Measurements from ENCODE around the gene METTL27. TPM values are rescaled to one million over a fixed set of nuclear protein-coding genes. Genes with fewer than 3 reads are reported as not detected.
"Not testable (repeated sequence)": the region's sequence is repeated elsewhere in the genome, so short reads cannot be mapped to it uniquely, and the experiment has no call there.

METTL27 gene
- total RNA-seq, 2 experiments from 2014 or later = 1.6 to 2.1 TPM

GRCh38 chr7:73789051-73789450 lies 53.3 kb downstream of the METTL27 start:
- Histone ChIP-seq H3K9me3 (ENCODE audit: control insufficient read depth in 1 of 2, insufficient read depth in 1 of 2, low read length in 2 of 2) (no peaks in the 10 kb centered on the region), H3K27ac (ENCODE audit: low read depth in 1 of 2, low read length in 2 of 2) (no peak overlapping the region), H3K4me1 (ENCODE audit: insufficient read depth, low read length) (no peaks in the 10 kb centered on the region), H3K4me3 (ENCODE audit: low read length) (no peak overlapping the region), H3K36me3 (ENCODE audit: insufficient read depth, low read length) (no peaks in the 10 kb centered on the region), H3K27me3 (ENCODE audit: control insufficient read depth in 1 of 2, insufficient read depth in 2 of 2, low read length in 2 of 2) (no peaks in the 10 kb centered on the region)
- TF ChIP-seq CTCF (IDR thresholded peaks at IDR 0.05) = no peak
- intact Hi-C loops (cut with DNase I, micrococcal nuclease) = no loop called here
- H3K4me1 Mint-ChIP-seq (ENCODE audit: low read depth) = no peaks in the 10 kb centered on the region
- H3K36me3 Mint-ChIP-seq (ENCODE audit: low read depth) = no peaks in the 10 kb centered on the region
- ATAC-seq (ENCODE audit: poor library complexity) (no peak), DNase-seq (no peak)
- ChIA-PET POLR2A (no interaction called here), CTCF (no interaction called here)
- no peaks in the 10 kb centered on the region for H3K27me3 Mint-ChIP-seq
- H3K4me3 Mint-ChIP-seq = no peak overlapping the region
- H3K9me3 Mint-ChIP-seq = no peaks in the 10 kb centered on the region
- no peak overlapping the region for H3K27ac Mint-ChIP-seq

GRCh38 chr7:73787786-73788048 lies 54.6 kb downstream of the METTL27 start:
- H3K9me3 Mint-ChIP-seq; H3K27me3 Mint-ChIP-seq; H3K27me3 ChIP-seq (ENCODE audit: control insufficient read depth in 1 of 2, insufficient read depth in 2 of 2, low read length in 2 of 2); H3K4me1 Mint-ChIP-seq (ENCODE audit: low read depth); intact Hi-C loops (cut with DNase I, micrococcal nuclease); H3K36me3 ChIP-seq (ENCODE audit: insufficient read depth, low read length); H3K27ac ChIP-seq (ENCODE audit: low read depth in 1 of 2, low read length in 2 of 2); H3K36me3 Mint-ChIP-seq (ENCODE audit: low read depth); H3K4me3 ChIP-seq (ENCODE audit: low read length); CTCF ChIA-PET; H3K4me3 Mint-ChIP-seq; POLR2A ChIA-PET; H3K9me3 ChIP-seq (ENCODE audit: control insufficient read depth in 1 of 2, insufficient read depth in 1 of 2, low read length in 2 of 2); ATAC-seq (ENCODE audit: poor library complexity); H3K27ac Mint-ChIP-seq; H3K4me1 ChIP-seq (ENCODE audit: insufficient read depth, low read length); DNase-seq: not testable (repeated sequence)

- Mint-ChIP-seq H3K36me3 (ENCODE audit: low read depth) (no peaks in the 10 kb centered on the region), H3K4me1 (ENCODE audit: low read depth) (no peaks in the 10 kb centered on the region), H3K27me3 (no peaks in the 10 kb centered on the region), H3K9me3 (no peaks in the 10 kb centered on the region), H3K4me3 (no peak overlapping the region), H3K27ac (no peak overlapping the region)
- ATAC-seq (ENCODE audit: poor library complexity) = no peak
- no peak overlapping the region for H3K4me3 ChIP-seq (ENCODE audit: low read length)
- intact Hi-C loops (cut with DNase I, micrococcal nuclease) = no loop called here
- no peak overlapping the region for H3K27ac ChIP-seq (ENCODE audit: low read depth in 1 of 2, low read length in 2 of 2)
- DNase-seq = no peak
- no peak for TF ChIP-seq CTCF (IDR thresholded peaks at IDR 0.05)
- ChIA-PET POLR2A (no interaction called here), CTCF (no interaction called here)
- H3K9me3 ChIP-seq (ENCODE audit: control insufficient read depth in 1 of 2, insufficient read depth in 1 of 2, low read length in 2 of 2) = no peaks in the 10 kb centered on the region
- no peaks in the 10 kb centered on the region for H3K4me1 ChIP-seq (ENCODE audit: insufficient read depth, low read length)
- no peaks in the 10 kb centered on the region for H3K36me3 ChIP-seq (ENCODE audit: insufficient read depth, low read length)
- H3K27me3 ChIP-seq (ENCODE audit: control insufficient read depth in 1 of 2, insufficient read depth in 2 of 2, low read length in 2 of 2) = no peaks in the 10 kb centered on the region
Measured at GRCh38 chr7:73786588-73786987, 55.7 kb downstream of the METTL27 start.

Other genes with a start within 250 kb of the METTL27 start
- gene MLXIPL, start 218.0 kb downstream of the METTL27 start, total RNA-seq = not detected
- gene VPS37D, start 174.7 kb downstream of the METTL27 start, total RNA-seq = under 1 TPM; 0.81 to 0.96 TPM
- gene DNAJC30, start 159.1 kb downstream of the METTL27 start, total RNA-seq = 10 to 100 TPM; 14.0 to 14.4 TPM
- gene BUD23, start 158.9 kb downstream of the METTL27 start, total RNA-seq = 100 to 1,000 TPM in 1 of 2 experiments, 10 to 100 TPM in 1; 96.1 to 103 TPM
- 10 to 100 TPM; 15.5 to 20.7 TPM for gene STX1A, start 122.8 kb downstream of the METTL27 start, total RNA-seq
- 10 to 100 TPM in 1 of 2 experiments, 1 to 10 TPM in 1; 8.5 to 11.5 TPM for gene ABHD11, start 103.7 kb downstream of the METTL27 start, total RNA-seq
- not detected for gene CLDN3, start 72.2 kb downstream of the METTL27 start, total RNA-seq
- under 1 TPM; 0.05 to 0.14 TPM for gene CLDN4, start 11.5 kb downstream of the METTL27 start, total RNA-seq
- not detected for gene TMEM270, start 18.6 kb upstream of the METTL27 start, total RNA-seq
- not detected for gene ELN, start 185.7 kb upstream of the METTL27 start, total RNA-seq
- gene LIMK1, start 241.3 kb upstream of the METTL27 start, total RNA-seq = 1 to 10 TPM; 7.8 to 8.2 TPM